ENCODE results near the gene TAF13. TPM values are rescaled to one million over a fixed set of nuclear protein-coding genes. Genes with fewer than 3 reads are reported as not detected.

TAF13 gene
- total RNA-seq, 4 donors from 2014 or later, result 11.4 to 30.8 (median 25.9) TPM

DNA sequence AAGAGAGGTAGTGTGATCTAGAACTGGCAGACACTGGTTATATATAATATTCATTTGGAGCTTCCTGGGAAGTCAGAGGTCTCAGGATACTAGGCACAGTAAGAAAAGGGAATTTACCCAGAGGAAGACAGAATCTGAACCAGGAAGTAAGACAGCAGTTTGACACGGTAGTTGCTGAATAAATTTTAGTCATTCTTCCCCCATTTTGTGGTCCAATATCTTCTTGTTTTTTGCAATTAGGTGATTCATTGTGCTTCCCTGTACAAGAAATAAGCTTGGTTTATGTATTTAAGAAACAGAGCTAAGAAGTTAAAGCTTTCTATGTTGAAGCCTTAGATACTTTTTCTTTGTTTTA lies 16.0 kb upstream of the TAF13 start:
- no peak for DNase-seq (ENCODE audit: low spot score in 2 of 2)
- WGBS, 2 donors, result 0% methylated on average over 1 of the region's 1 CpG
- no peaks in the 10 kb centered on the region for H3K27me3 ChIP-seq
- H3K27ac ChIP-seq, result peak overlapping the region in 3 of 4 donors; percentile 93 to 98 (median 98)
- peaks cover 0 to 57% (median 21%) of the 10 kb centered on the region in 4 donors for H3K4me1 ChIP-seq
- peaks cover 0 to 29% (median 9%) of the 10 kb centered on the region in 3 donors for H3K36me3 ChIP-seq
- TF ChIP-seq EP300 (IDR thresholded peaks at IDR 0.05) (no peak), CTCF (IDR thresholded peaks at IDR 0.05) (no peak), POLR2A (IDR thresholded peaks at IDR 0.05) (no peak)
- no peaks in the 10 kb centered on the region for H3K9me3 ChIP-seq
- H3K4me3 ChIP-seq, result peak overlapping the region; percentile 58 to 86 (median 74)

GRCh38 chr1:109091078-109091838 lies 15.5 kb upstream of the TAF13 start:
- WGBS, 2 donors, result 1 to 2% methylated on average over 13 of the region's 13 CpGs
- no peaks in the 10 kb centered on the region for H3K27me3 ChIP-seq
- H3K36me3 ChIP-seq, result peaks cover 0 to 24% (median 9%) of the 10 kb centered on the region in 3 donors
- no peak for TF ChIP-seq EP300 (IDR thresholded peaks at IDR 0.05)
- no peak for TF ChIP-seq CTCF (IDR thresholded peaks at IDR 0.05)
- no peak for TF ChIP-seq POLR2A (IDR thresholded peaks at IDR 0.05)
- H3K4me1 ChIP-seq, result peaks cover 0 to 53% (median 21%) of the 10 kb centered on the region in 4 donors
- H3K4me3 ChIP-seq, result peak overlapping the region; percentile 58 to 86 (median 74)
- H3K27ac ChIP-seq, result peak overlapping the region; percentile 93 to 98 (median 98)
- DNase-seq (ENCODE audit: low spot score in 2 of 2), result no peak
- H3K9me3 ChIP-seq, result no peaks in the 10 kb centered on the region

DNA sequence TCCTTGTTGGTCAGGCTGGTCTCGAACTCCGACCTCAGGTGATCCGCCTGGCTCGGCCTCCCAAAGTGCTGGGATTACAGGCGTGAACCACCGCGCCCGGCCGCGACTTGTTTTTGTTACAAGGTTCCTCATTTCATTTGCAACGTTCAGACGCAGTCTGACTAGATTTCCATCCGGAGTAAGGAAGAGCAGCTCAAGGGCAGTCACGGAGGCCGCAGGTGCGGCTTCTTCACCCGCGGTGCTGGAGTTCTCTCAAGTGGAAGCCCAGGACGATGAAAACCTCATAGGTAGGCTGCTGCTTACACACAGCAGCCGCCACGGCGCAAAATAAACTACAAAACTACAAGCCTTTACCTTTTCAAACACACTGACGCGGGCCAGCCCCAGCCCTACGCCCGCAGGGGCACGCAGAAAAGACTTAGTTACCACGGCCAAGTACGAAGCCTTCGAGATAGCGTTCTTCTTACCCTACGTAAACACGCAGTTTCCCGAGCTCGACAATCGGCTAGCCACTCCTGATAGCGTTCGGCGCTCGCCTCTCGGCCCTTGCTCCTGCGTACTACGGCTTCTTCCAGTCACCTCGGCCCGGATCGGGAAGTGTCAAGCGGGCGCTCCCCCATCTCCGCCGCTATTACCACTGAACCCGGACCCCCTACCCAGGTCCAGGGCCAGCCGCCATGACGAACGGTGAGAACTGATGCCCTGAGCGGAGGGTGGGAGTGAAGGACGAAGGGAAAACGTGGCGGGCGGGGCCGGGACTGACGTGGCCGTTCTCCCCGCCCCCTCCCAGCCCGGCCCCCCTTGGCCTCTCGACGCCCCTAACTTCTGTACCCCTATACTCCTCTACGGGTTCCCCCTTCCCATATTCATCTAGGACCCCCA lies 14.6 kb upstream of the TAF13 start, which contains the start of gene TMEM167B:
Gene TMEM167B (plus strand): TSS at position 569 of the 882 bp plus-strand sequence. CDS start 109 bp downstream, at position 678.
- Histone ChIP-seq H3K27me3 (no peaks in the 10 kb centered on the region), H3K4me1 (peaks cover 0 to 49% (median 21%) of the 10 kb centered on the region in 4 donors), H3K4me3 (peak within 1 kb of the TSS; percentile 58 to 86 (median 74)), H3K9me3 (no peaks in the 10 kb centered on the region), H3K36me3 (peaks cover 0 to 22% (median 9%) of the 10 kb centered on the region in 3 donors), H3K27ac (peak within 1 kb of the TSS; percentile 93 to 98 (median 98))
- 7 to 9% methylated on average over 52 to 67 of the region's 67 CpGs for WGBS, 2 donors
- DNase-seq (ENCODE audit: low spot score in 2 of 2), result peak; percentile 79 to 88
- TF ChIP-seq POLR2A (IDR thresholded peaks at IDR 0.05), result peak; percentile 35 to 73
- TF ChIP-seq EP300 (IDR thresholded peaks at IDR 0.05), result peak; percentile 70 to 96
- peak in 1 of 5 experiments; percentile 55 for TF ChIP-seq CTCF (IDR thresholded peaks at IDR 0.05)

- peak overlapping the region in 3 of 4 donors; percentile 93 to 98 (median 98) for H3K27ac ChIP-seq
- DNase-seq (ENCODE audit: low spot score in 2 of 2), result no peak
- peak; percentile 33 to 51 (median 39) for TF ChIP-seq CTCF (IDR thresholded peaks at IDR 0.05)
- no peak for TF ChIP-seq EP300 (IDR thresholded peaks at IDR 0.05)
- WGBS, 2 donors, result 76 to 77% methylated on average over 31 of the region's 31 CpGs
- peak overlapping the region; percentile 58 to 86 (median 74) for H3K4me3 ChIP-seq
- peaks cover 0 to 13% (median 6%) of the 10 kb centered on the region in 3 donors for H3K36me3 ChIP-seq
- H3K9me3 ChIP-seq, result no peaks in the 10 kb centered on the region
- no peaks in the 10 kb centered on the region for H3K27me3 ChIP-seq
- peaks cover 0 to 51% (median 24%) of the 10 kb centered on the region in 4 donors for H3K4me1 ChIP-seq
These were observed 13.6 kb upstream of the TAF13 start for GRCh38 chr1:109089242-109090015.

All from tibial nerve (tissue), 4 donors.